ENCODE results near the gene CERS2. TPM values are rescaled to one million over a fixed set of nuclear protein-coding genes. Genes with fewer than 3 reads are reported as not detected.

Gene CERS2
- total RNA-seq, 1 experiment from 2014 or later = 226 TPM

GRCh38 chr1:150979092-150980056 is 4.7 kb upstream of the CERS2 start:
- Mint-ChIP-seq H3K36me3 (ENCODE audit: insufficient read depth, unreplicated experiment) (peaks cover 23% of the 10 kb centered on the region), H3K4me1 (ENCODE audit: low read depth, unreplicated experiment) (peaks cover 54% of the 10 kb centered on the region), H3K9me3 (ENCODE audit: low read depth, unreplicated experiment) (no peaks in the 10 kb centered on the region), H3K27me3 (ENCODE audit: unreplicated experiment) (no peaks in the 10 kb centered on the region), H3K27ac (ENCODE audit: unreplicated experiment) (no peak overlapping the region), H3K4me3 (ENCODE audit: low read depth, unreplicated experiment) (no peak overlapping the region)
- DNase-seq = peak; percentile 93
- no TSS peak for BruUV-seq (replicated peaks)
- CTCF ChIA-PET = interaction anchor here (0.5 kb wide), 1 partner anchor 64 kb away, joined by 3 read pairs; no protein-coding TSS in a partner anchor
- TF ChIP-seq CTCF (IDR thresholded peaks at IDR 0.05; ENCODE audit: unreplicated experiment) = peak; percentile 100
- intact Hi-C loops (cut with micrococcal nuclease; ENCODE audit: unreplicated experiment) = loop anchor here (1.0 to 5.0 kb wide), 2 partner anchors 17 to 417 kb away; no protein-coding TSS in a partner anchor

DNA sequence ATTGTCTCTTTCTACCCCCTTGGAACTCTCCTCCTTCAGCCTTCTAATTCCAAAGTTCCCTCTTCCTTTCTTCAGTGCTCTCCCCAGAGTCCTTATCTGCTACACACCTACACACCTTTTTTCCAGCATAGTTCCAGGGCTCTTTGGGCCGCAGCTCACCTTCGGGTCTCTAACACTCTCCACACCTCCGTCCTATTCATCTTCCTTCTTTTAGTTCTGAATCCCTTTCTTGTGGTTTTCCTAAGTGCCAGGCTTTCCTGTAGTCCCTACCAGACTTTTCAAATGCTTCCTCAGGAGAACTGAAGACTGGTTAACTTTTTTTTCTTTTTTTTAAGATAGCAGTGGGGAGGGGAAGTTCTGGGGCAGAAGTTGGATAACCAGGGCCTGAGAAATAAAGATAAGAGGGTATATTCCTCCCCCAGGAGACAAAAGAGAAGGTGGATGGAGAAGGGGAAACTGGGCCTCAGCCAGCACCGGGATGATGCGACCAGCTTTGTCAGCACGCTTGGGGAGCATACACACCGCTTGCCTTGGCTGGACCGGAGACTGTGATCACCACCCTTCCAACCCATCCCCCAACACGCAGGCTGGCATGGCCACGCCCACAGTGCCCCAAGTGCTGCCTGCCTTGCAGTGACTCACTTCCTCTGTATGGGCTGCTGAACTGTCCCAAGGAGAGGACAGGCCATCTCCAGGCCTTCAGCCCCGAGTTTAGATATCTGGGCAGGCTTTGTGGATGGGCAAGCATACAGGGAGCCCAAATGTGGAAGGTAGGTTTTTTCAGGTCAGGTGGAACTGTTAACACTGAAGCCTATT is 2.5 kb upstream of the CERS2 start:
- peak; percentile 95 for DNase-seq
- CTCF ChIA-PET = interaction anchor here (1.4 kb wide), 1 partner anchor 30 kb away, joined by 4 read pairs; the partner anchor contains the start of gene MINDY1
- H3K9me3 Mint-ChIP-seq (ENCODE audit: low read depth, unreplicated experiment) = no peaks in the 10 kb centered on the region
- peak overlapping the region; percentile 27 for H3K4me3 Mint-ChIP-seq (ENCODE audit: low read depth, unreplicated experiment)
- intact Hi-C loops (cut with micrococcal nuclease; ENCODE audit: unreplicated experiment) = loop anchor here (5.0 kb wide), 1 partner anchor 415 kb away; no protein-coding TSS in a partner anchor
- H3K27ac Mint-ChIP-seq (ENCODE audit: unreplicated experiment) = peak overlapping the region; percentile 85
- no peaks in the 10 kb centered on the region for H3K27me3 Mint-ChIP-seq (ENCODE audit: unreplicated experiment)
- no TSS peak for BruUV-seq (replicated peaks)
- peaks cover 43% of the 10 kb centered on the region for H3K36me3 Mint-ChIP-seq (ENCODE audit: insufficient read depth, unreplicated experiment)
- peaks cover 45% of the 10 kb centered on the region for H3K4me1 Mint-ChIP-seq (ENCODE audit: low read depth, unreplicated experiment)
- no peak for TF ChIP-seq CTCF (IDR thresholded peaks at IDR 0.05; ENCODE audit: unreplicated experiment)

DNA sequence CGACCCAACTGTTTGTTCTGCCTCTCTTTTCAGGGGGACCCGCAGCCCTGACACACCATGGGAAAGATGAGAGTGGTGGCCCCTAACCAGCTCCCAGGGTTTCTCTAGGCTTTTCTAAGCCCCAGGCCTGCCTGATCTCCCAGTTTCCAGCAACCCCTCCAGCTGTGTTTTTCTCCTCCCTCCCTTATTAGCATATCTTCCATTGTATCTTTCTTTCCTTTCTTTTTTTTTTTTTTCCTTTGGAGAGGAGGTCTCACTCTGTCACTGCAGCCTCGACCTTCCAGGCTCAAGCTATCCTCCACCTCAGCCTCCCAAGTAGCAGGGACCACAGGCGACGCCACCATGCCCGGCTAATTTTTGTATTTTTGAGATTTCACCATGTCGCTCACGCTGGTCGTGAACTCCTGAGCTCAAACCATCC is 1.8 kb upstream of the CERS2 start:
- Mint-ChIP-seq H3K27me3 (ENCODE audit: unreplicated experiment) (no peaks in the 10 kb centered on the region), H3K4me3 (ENCODE audit: low read depth, unreplicated experiment) (peak overlapping the region; percentile 27), H3K4me1 (ENCODE audit: low read depth, unreplicated experiment) (peaks cover 45% of the 10 kb centered on the region), H3K27ac (ENCODE audit: unreplicated experiment) (peak overlapping the region; percentile 85), H3K9me3 (ENCODE audit: low read depth, unreplicated experiment) (no peaks in the 10 kb centered on the region), H3K36me3 (ENCODE audit: insufficient read depth, unreplicated experiment) (peaks cover 43% of the 10 kb centered on the region)
- intact Hi-C loops (cut with micrococcal nuclease; ENCODE audit: unreplicated experiment) = loop anchor here (5.0 kb wide), 1 partner anchor 414 kb away; no protein-coding TSS in a partner anchor
- no TSS peak for BruUV-seq (replicated peaks)
- TF ChIP-seq CTCF (IDR thresholded peaks at IDR 0.05; ENCODE audit: unreplicated experiment) = no peak
- CTCF ChIA-PET = interaction anchor here (1.0 to 1.4 kb wide), 2 partner anchors 30 to 151 kb away, joined by 3 to 4 read pairs; partner anchors contain the start of gene MINDY1
- no peak for DNase-seq

All from Calu3 (cell line).